Measurements from ENCODE around the gene EXD3. TPM values are rescaled to one million over a fixed set of nuclear protein-coding genes. Genes with fewer than 3 reads are reported as not detected.
A peak's percentile ranks its signal among the peaks of the same experiment; 100 is the strongest.

EXD3 gene
- total and polyA plus RNA-seq, 2 of the 13 experiments (the other 11 are each of a cell fraction or from before 2014, with no cell fraction given) = 2.7 to 4.8 TPM

- TF ChIP-seq ZNF576 (CRISPR knock-in tag; IDR thresholded peaks at IDR 0.05) = no peak
- TF ChIP-seq MIER3 (CRISPR knock-in tag; IDR thresholded peaks at IDR 0.05; ENCODE audit: borderline replicate concordance) = no peak
- TF ChIP-seq KLF16 (CRISPR knock-in tag; IDR thresholded peaks at IDR 0.05) = no peak
- TF ChIP-seq, protein P1, sequence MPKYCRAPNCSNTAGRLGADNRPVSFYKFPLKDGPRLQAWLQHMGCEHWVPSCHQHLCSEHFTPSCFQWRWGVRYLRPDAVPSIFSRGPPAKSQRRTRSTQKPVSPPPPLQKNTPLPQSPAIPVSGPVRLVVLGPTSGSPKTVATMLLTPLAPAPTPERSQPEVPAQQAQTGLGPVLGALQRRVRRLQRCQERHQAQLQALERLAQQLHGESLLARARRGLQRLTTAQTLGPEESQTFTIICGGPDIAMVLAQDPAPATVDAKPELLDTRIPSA (CRISPR knock-in tag; IDR thresholded peaks at IDR 0.05; ENCODE audit: borderline replicate concordance) = no peak
- TF ChIP-seq ZNF292 (CRISPR knock-in tag; IDR thresholded peaks at IDR 0.05; ENCODE audit: borderline replicate concordance, low read depth) = no peak
- TF ChIP-seq SIX4 (CRISPR knock-in tag; IDR thresholded peaks at IDR 0.05) = no peak
- TF ChIP-seq HMGA1 (CRISPR knock-in tag; conservative IDR thresholded peaks at IDR 0.05) = no peak
- TF ChIP-seq ZFP82 (CRISPR knock-in tag; IDR thresholded peaks at IDR 0.05; ENCODE audit: borderline replicate concordance) = no peak
- TF ChIP-seq ZNF407 (CRISPR knock-in tag; IDR thresholded peaks at IDR 0.05; ENCODE audit: not compliant biosample characterization) = peak; percentile 20
- no peak for TF ChIP-seq SOX5 (CRISPR knock-in tag; IDR thresholded peaks at IDR 0.05; ENCODE audit: borderline replicate concordance)
- no peak for TF ChIP-seq SRY (CRISPR knock-in tag; IDR thresholded peaks at IDR 0.05)
- TF ChIP-seq KAT8 (CRISPR knock-in tag; IDR thresholded peaks at IDR 0.05) = peak; percentile 48; the same call in 1 of the 2 replicates
- no peak for TF ChIP-seq HOXD1 (CRISPR knock-in tag; IDR thresholded peaks at IDR 0.05)
- TF ChIP-seq ZBTB3 (CRISPR knock-in tag; IDR thresholded peaks at IDR 0.05; ENCODE audit: borderline replicate concordance, low read depth) = no peak
- no peak for TF ChIP-seq PLRG1 (conservative IDR thresholded peaks at IDR 0.05)
- no peak for TF ChIP-seq GPN1 (CRISPR knock-in tag; IDR thresholded peaks at IDR 0.05; ENCODE audit: borderline replicate concordance)
- TF ChIP-seq NFKB2 (CRISPR knock-in tag; IDR thresholded peaks at IDR 0.05; ENCODE audit: borderline replicate concordance) = no peak
- no peak for TF ChIP-seq DBP (CRISPR knock-in tag; IDR thresholded peaks at IDR 0.05; ENCODE audit: not compliant biosample characterization)
- TF ChIP-seq HOXA3 (CRISPR knock-in tag; IDR thresholded peaks at IDR 0.05) = peak; percentile 46; the same call in 1 of the 2 replicates
- TF ChIP-seq ZNF12 (CRISPR knock-in tag; IDR thresholded peaks at IDR 0.05) = no peak
- TF ChIP-seq, protein P2, sequence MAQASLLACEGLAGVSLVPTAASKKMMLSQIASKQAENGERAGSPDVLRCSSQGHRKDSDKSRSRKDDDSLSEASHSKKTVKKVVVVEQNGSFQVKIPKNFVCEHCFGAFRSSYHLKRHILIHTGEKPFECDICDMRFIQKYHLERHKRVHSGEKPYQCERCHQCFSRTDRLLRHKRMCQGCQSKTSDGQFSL (CRISPR knock-in tag; IDR thresholded peaks at IDR 0.05) = no peak
- TF ChIP-seq NR2F6 (IDR thresholded peaks at IDR 0.05) = no peak
- no peak for TF ChIP-seq NR2F6 (CRISPR knock-in tag; IDR thresholded peaks at IDR 0.05)
Measured at GRCh38 chr9:137459152-137459600, 36.2 kb upstream of the EXD3 start, which contains the start of gene NSMF (continued).
